SH-SY5Y (cell line): ENCODE results near the gene TES.

Experiments used
- GATA2 ChIP-seq: IDR thresholded peaks from 2 replicates; pipeline ENCODE4 v1.6.1; 2011; ENCODE audit warnings: mild to moderate bottlenecking, low read depth, low read length
- GATA3 ChIP-seq: IDR thresholded peaks from 2 replicates; pipeline ENCODE4 v1.6.1; 2011; ENCODE audit warnings: low read depth, mild to moderate bottlenecking, low read length, moderate library complexity

Gene TES

DNA sequence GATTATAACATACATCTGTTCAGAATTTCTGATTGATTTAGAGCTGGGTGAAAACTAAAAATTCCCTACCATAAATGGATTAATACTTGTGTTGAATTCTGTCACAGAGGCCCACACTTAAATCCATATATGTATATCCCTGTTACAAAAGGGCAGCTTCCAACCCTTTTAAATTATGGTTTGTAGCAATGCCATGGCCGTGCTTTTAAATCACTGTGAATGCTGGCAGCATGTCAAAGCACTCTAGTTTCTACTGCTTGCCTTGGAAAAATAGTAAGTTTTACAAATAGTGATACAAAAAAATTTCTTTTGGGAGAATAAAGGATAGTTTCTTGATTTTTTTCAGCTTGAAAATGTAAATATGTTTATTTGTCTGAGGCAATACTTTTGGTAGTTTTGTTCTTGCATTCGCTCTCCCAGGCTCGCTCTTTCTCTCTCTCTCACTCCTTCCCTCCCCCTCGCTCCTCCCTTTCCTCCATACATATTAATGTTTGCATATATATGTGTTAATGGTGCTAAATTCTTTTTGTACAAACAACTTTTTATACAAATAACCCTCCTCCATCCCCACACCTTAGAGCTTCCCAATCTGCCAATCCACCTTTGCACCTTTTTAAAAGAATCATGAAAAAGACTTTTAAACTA, 29.8 kb downstream of the TES start:
- TF ChIP-seq GATA2 (no peak), GATA3 (no peak)

DNA sequence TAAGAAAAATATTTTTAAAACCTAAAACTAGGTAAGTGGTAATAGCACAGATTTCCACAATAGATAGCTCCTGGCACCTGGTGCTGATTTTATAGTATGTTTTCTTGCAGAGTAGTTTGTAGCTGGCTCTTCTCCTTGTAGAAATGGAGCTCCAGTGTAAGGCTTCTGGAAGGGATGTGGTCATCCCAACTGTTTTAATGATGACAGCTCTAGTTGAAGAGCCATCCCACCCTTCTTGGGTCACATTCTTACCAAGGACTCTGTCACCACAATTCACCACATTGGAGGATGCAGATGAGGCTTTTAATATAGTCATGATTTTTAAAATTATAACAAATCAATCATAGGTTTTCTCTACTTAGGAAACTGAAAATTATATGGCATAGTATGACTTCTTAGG, 31.0 kb downstream of the TES start:
- TF ChIP-seq GATA3 (no peak), GATA2 (no peak)

- no peak for TF ChIP-seq GATA3
Observed at GRCh38 chr7:116242178-116242577, 31.8 kb downstream of the TES start.

DNA sequence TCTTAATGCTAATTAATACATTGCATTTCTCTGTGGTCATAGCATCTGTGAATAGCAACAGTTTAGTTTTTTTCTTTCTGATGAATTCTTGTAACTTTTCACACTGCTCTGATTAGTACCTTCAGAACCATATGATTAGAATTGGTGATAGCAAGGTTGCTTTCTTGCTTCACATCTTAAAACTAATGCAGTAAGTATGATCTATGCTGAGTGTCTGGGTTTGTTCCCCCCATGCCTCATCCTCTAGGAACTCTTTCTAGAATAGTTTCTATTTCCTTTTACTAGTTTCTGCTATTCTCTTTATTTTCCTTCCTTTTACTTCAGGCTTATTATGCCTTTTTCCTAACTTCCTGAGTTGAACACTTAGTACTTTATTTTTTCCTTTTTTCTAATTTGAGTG, 32.4 kb downstream of the TES start:
- TF ChIP-seq GATA3 (no peak), GATA2 (no peak)

GRCh38 chr7:116246357-116246756, 36.0 kb downstream of the TES start:
- TF ChIP-seq GATA3 (no peak), GATA2 (no peak)

GRCh38 chr7:116249969-116250553, 39.7 kb downstream of the TES start:
- TF ChIP-seq GATA3: no peak
- TF ChIP-seq GATA2: no peak

- TF ChIP-seq GATA2: no peak
- no peak for TF ChIP-seq GATA3
Observed at GRCh38 chr7:116251675-116252074, 41.3 kb downstream of the TES start.

DNA sequence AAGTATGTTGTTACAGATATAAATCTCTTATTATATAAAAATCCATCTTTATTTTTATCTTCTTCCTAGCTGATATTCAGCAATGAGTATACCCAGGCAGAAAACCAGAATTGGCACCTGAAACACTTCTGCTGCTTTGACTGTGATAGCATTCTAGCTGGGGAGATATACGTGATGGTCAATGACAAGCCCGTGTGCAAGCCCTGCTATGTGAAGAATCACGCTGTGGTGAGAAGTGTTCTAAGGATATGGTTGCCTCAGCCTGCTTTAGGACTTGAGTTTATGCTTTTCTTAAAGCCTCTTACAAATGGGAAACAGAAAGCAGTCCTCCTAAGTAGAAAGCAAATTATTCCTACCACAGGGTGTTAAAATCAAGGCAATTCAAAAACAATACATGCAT, 41.9 kb downstream of the TES start:
- no peak for TF ChIP-seq GATA3
- TF ChIP-seq GATA2: no peak

- no peak for TF ChIP-seq GATA3
- TF ChIP-seq GATA2: no peak
Observed at GRCh38 chr7:116257156-116257555, 46.8 kb downstream of the TES start.

- TF ChIP-seq GATA3 (no peak), GATA2 (no peak)
Observed at GRCh38 chr7:116258734-116259133, 48.4 kb downstream of the TES start.

GRCh38 chr7:116259156-116259870, 49.0 kb downstream of the TES start:
- TF ChIP-seq GATA3 (no peak), GATA2 (no peak)

GRCh38 chr7:116259871-116260440, 49.6 kb downstream of the TES start:
- TF ChIP-seq GATA2 (no peak), GATA3 (no peak)

DNA sequence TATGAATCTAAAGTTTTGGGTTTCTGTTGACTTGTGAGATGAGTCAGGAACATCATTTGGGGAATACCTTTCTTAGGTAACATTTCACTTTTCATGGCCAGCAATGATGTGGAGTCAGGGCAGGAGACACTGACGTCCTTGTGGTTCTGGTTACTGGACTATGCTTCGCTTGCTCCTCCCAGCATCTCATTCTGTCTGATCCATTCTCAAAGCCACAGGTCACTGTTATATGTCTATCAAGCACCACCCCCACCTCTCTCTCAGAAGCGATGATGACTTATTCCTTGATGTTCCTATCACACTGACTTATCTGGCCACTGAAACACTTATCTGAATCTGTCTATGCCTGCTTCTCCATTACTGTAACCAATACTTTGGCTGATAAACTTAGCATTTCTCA, 51.6 kb downstream of the TES start:
- TF ChIP-seq GATA3: no peak
- TF ChIP-seq GATA2: no peak

- no peak for TF ChIP-seq GATA3
- no peak for TF ChIP-seq GATA2
Observed at GRCh38 chr7:116265881-116266280, 55.5 kb downstream of the TES start.

- no peak for TF ChIP-seq GATA2
- TF ChIP-seq GATA3: no peak
Observed at GRCh38 chr7:116269466-116269865, 59.1 kb downstream of the TES start.
